Testis (tissue), 3 donors: ENCODE results near the gene HBS1L. TPM values are rescaled to one million over a fixed set of nuclear protein-coding genes. Genes with fewer than 3 reads are reported as not detected.

Source experiments
- DNase-seq: peaks from one replicate; pipeline ENCODE4 v3.0.0-alpha.2; 2019
- H3K27ac ChIP-seq, 2 donors: fragments of 200-600 bp; sonication (generic); one replicate each; pipeline ENCODE4 v1.5.1; 2019
- H3K27me3 ChIP-seq: fragments of 200-600 bp; sonication (generic); one replicate; pipeline ENCODE4 v1.5.1; 2019
- H3K36me3 ChIP-seq: fragments of 200-600 bp; sonication (generic); one replicate; pipeline ENCODE4 v1.5.1; 2017; ENCODE audit warnings: low read depth; ENCODE audit errors: missing control alignments
- H3K4me1 ChIP-seq: fragments of 200-600 bp; sonication (generic); one replicate; pipeline ENCODE4 v1.5.1; 2019
- H3K4me3 ChIP-seq, 2 donors: fragments of 200-600 bp; sonication (generic); one replicate each; pipeline ENCODE4 v1.5.1; 2017 to 2019
- H3K9me3 ChIP-seq: fragments of 200-600 bp; sonication (generic); one replicate; pipeline ENCODE4 v1.5.1; 2017
- CTCF ChIP-seq, 3 experiments: fragments of 450-650 bp in 2 of 3; fragments of 200-600 bp in 1 of 3; sonication (generic) in 1 of 3; IDR thresholded peaks; one replicate each; pipeline ENCODE4 v1.5.1; 2016 to 2019; ENCODE audit warnings: antibody characterized with exemption in 3 of 3, mild to moderate bottlenecking in 2 of 3, moderate library complexity in 1 of 3
- POLR2A ChIP-seq: fragments of 450-650 bp; IDR thresholded peaks from one replicate; pipeline ENCODE4 v1.6.1; 2017; ENCODE audit warnings: antibody characterized with exemption, mild to moderate bottlenecking, moderate library complexity
- WGBS, 2 donors: methylation state at CpG; one replicate each; pipeline ENCODE4 v1.1.5; 2018; 5-methylcytosine and 5-hydroxymethylcytosine counted together
- intact Hi-C: fragments of 100-400 bp; cut with DNase I; formaldehyde crosslinking; loops from one replicate; pipeline ENCODE4 v1.15.1; 2023; ENCODE audit warnings: low total_unique reads
- polyA plus RNA-seq: library from polyadenylated mRNA; stranded (reverse); fragments of 350-450 nt; fragmentation: Illumina TruSeq; extraction: RNeasy Lipid Tissue Mini Kit (QIAGEN cat#74804); gene quantifications from one replicate; pipeline ENCODE4 v1.2.3, GENCODE V29; 2014; ENCODE audit warnings: low read depth, low replicate concordance; ENCODE audit not compliant: insufficient read depth
- total RNA-seq, 2 donors: library from RNA; depleted of rRNA; stranded (reverse); fragments of >200 nt; gene quantifications; one replicate each; pipeline ENCODE4 v1.2.3, GENCODE V29; 2016

Gene HBS1L
- total and polyA plus RNA-seq, 3 donors from 2014 or later = 41.1 to 54.9 (median 51.8) TPM

- WGBS, 2 donors = 79 to 89% methylated on average over 5 of the region's 5 CpGs
- Histone ChIP-seq H3K9me3 (no peaks in the 10 kb centered on the region), H3K27me3 (no peaks in the 10 kb centered on the region), H3K36me3 (no peaks in the 10 kb centered on the region), H3K27ac (no peak overlapping the region), H3K4me1 (no peaks in the 10 kb centered on the region), H3K4me3 (no peak overlapping the region)
- no peak for DNase-seq
- intact Hi-C loops = no loop called here
- TF ChIP-seq POLR2A (no peak), CTCF (IDR thresholded peaks at IDR 0.05) (no peak)
Measured at GRCh38 chr6:134956032-134956431, 98.6 kb downstream of the HBS1L start.

GRCh38 chr6:134954272-134955000 is 100.2 kb downstream of the HBS1L start:
- no peak for DNase-seq
- no peaks in the 10 kb centered on the region for H3K36me3 ChIP-seq
- no peaks in the 10 kb centered on the region for H3K27me3 ChIP-seq
- 83 to 90% methylated on average over 3 to 4 of the region's 4 CpGs for WGBS, 2 donors
- no peak overlapping the region for H3K27ac ChIP-seq
- H3K4me1 ChIP-seq = no peaks in the 10 kb centered on the region
- TF ChIP-seq POLR2A (no peak), CTCF (IDR thresholded peaks at IDR 0.05) (no peak)
- intact Hi-C loops = no loop called here
- no peak overlapping the region for H3K4me3 ChIP-seq
- H3K9me3 ChIP-seq = no peaks in the 10 kb centered on the region

- no peaks in the 10 kb centered on the region for H3K4me1 ChIP-seq
- no peak overlapping the region for H3K27ac ChIP-seq
- DNase-seq = no peak
- intact Hi-C loops = no loop called here
- H3K36me3 ChIP-seq = no peaks in the 10 kb centered on the region
- 92 to 97% methylated on average over 13 of the region's 13 CpGs for WGBS, 2 donors
- H3K9me3 ChIP-seq = no peaks in the 10 kb centered on the region
- no peaks in the 10 kb centered on the region for H3K27me3 ChIP-seq
- no peak overlapping the region for H3K4me3 ChIP-seq
- TF ChIP-seq CTCF (IDR thresholded peaks at IDR 0.05) (no peak), POLR2A (no peak)
Measured at GRCh38 chr6:134951494-134952263, 102.9 kb downstream of the HBS1L start.

- no peaks in the 10 kb centered on the region for H3K4me1 ChIP-seq
- TF ChIP-seq POLR2A (no peak), CTCF (IDR thresholded peaks at IDR 0.05) (no peak)
- no peaks in the 10 kb centered on the region for H3K27me3 ChIP-seq
Measured at GRCh38 chr6:134950482-134950881, 104.1 kb downstream of the HBS1L start.

More at GRCh38 chr6:134950482-134950881, 104.1 kb downstream of the HBS1L start:
- intact Hi-C loops = no loop called here
- H3K9me3 ChIP-seq = no peaks in the 10 kb centered on the region
- no peak for DNase-seq
- H3K27ac ChIP-seq = no peak overlapping the region
- no peak overlapping the region for H3K4me3 ChIP-seq
- no peaks in the 10 kb centered on the region for H3K36me3 ChIP-seq
- WGBS, 2 donors = 49 to 67% methylated on average over 2 of the region's 2 CpGs
